H9 (cell line): ENCODE results near the gene HMCN1. TPM values are rescaled to one million over a fixed set of nuclear protein-coding genes. Genes with fewer than 3 reads are reported as not detected.

ENCODE experiments used
- DNase-seq: peaks from one replicate; pipeline ENCODE4 v3.0.0-alpha.2; 2017
- H2AFZ ChIP-seq: one replicate; pipeline ENCODE4 v1.6.1; 2013; ENCODE audit warnings: mild to moderate bottlenecking, low read length, control low read depth, moderate library complexity
- H2AK5ac ChIP-seq: 2 replicates; pipeline ENCODE4 v1.6.1; 2013; ENCODE audit warnings: low read length, control low read depth, mixed read lengths; ENCODE audit not compliant: insufficient read length
- H2BK120ac ChIP-seq: one replicate; pipeline ENCODE4 v1.6.1; 2013; ENCODE audit warnings: low read depth, mild to moderate bottlenecking, low read length, control low read depth, inconsistent platforms; ENCODE audit not compliant: poor library complexity, severe bottlenecking
- H2BK12ac ChIP-seq: 2 replicates; pipeline ENCODE4 v1.6.1; 2013; ENCODE audit warnings: low read length, control low read depth, mixed read lengths, low read depth; ENCODE audit not compliant: insufficient read length
- H2BK15ac ChIP-seq: 2 replicates; pipeline ENCODE4 v1.6.1; 2013; ENCODE audit warnings: low read depth, low read length, control low read depth
- H2BK20ac ChIP-seq: one replicate; pipeline ENCODE4 v1.6.1; 2013; ENCODE audit warnings: low read depth, mild to moderate bottlenecking, low read length, control low read depth, inconsistent platforms; ENCODE audit not compliant: poor library complexity, severe bottlenecking
- H2BK5ac ChIP-seq: 2 replicates; pipeline ENCODE4 v1.6.1; 2013; ENCODE audit warnings: low read length, control low read depth, mixed read lengths; ENCODE audit not compliant: insufficient read length
- H3K14ac ChIP-seq: 2 replicates; pipeline ENCODE4 v1.6.1; 2013; ENCODE audit warnings: low read length, control low read depth; ENCODE audit not compliant: insufficient read depth
- H3K18ac ChIP-seq: 2 replicates; pipeline ENCODE4 v1.6.1; 2013; ENCODE audit warnings: low read depth, mild to moderate bottlenecking, mixed read lengths, low read length, control low read depth; ENCODE audit not compliant: insufficient read length
- H3K23ac ChIP-seq: 2 replicates; pipeline ENCODE4 v1.6.1; 2013; ENCODE audit warnings: low read length, control low read depth, mixed read lengths, low read depth; ENCODE audit not compliant: insufficient read length
- H3K23me2 ChIP-seq: 2 replicates; pipeline ENCODE4 v1.6.1; 2013; ENCODE audit warnings: low read depth, mild to moderate bottlenecking, mixed read lengths, low read length, control low read depth; ENCODE audit not compliant: insufficient read length, poor library complexity, severe bottlenecking
- H3K27ac ChIP-seq: 2 replicates; pipeline ENCODE4 v1.5.1; 2013; ENCODE audit warnings: low read length, control low read depth, mixed read lengths, low read depth; ENCODE audit not compliant: insufficient read length
- H3K27me3 ChIP-seq: 2 replicates; pipeline ENCODE4 v1.6.1; 2013; ENCODE audit warnings: low read length, control low read depth, inconsistent platforms; ENCODE audit not compliant: insufficient read depth
- H3K4ac ChIP-seq: 2 replicates; pipeline ENCODE4 v1.6.1; 2013; ENCODE audit warnings: low read depth, mild to moderate bottlenecking, control low read depth, inconsistent platforms, low read length, moderate library complexity
- H3K4me1 ChIP-seq: 2 replicates; pipeline ENCODE4 v1.6.1; 2013; ENCODE audit warnings: low read length, control low read depth, inconsistent platforms; ENCODE audit not compliant: insufficient read depth
- H3K4me2 ChIP-seq: 2 replicates; pipeline ENCODE4 v1.6.1; 2013; ENCODE audit warnings: low read length, control low read depth, mixed read lengths; ENCODE audit not compliant: insufficient read length, insufficient read depth
- H3K56ac ChIP-seq: 2 replicates; pipeline ENCODE4 v1.6.1; 2013; ENCODE audit warnings: low read depth, mild to moderate bottlenecking, mixed read lengths, low read length, control low read depth; ENCODE audit not compliant: insufficient read length
- H3K79me1 ChIP-seq: 2 replicates; pipeline ENCODE4 v1.6.1; 2013; ENCODE audit warnings: low read depth, mild to moderate bottlenecking, moderate library complexity, low read length, control low read depth, inconsistent platforms; ENCODE audit not compliant: insufficient read depth, poor library complexity, severe bottlenecking
- H3K79me2 ChIP-seq: 2 replicates; pipeline ENCODE4 v1.6.1; 2013; ENCODE audit warnings: low read length, control low read depth, inconsistent platforms; ENCODE audit not compliant: insufficient read depth
- H3K9ac ChIP-seq: 2 replicates; pipeline ENCODE4 v1.6.1; 2013; ENCODE audit warnings: low read length, control low read depth, mixed read lengths; ENCODE audit not compliant: insufficient read length; ENCODE audit errors: extremely low read depth
- H3K9me3 ChIP-seq: one replicate; pipeline ENCODE4 v1.6.1; 2013; ENCODE audit warnings: low read depth, low read length, inconsistent platforms; ENCODE audit not compliant: control insufficient read depth
- H3T11ph ChIP-seq: one replicate; pipeline ENCODE4 v1.6.1; 2013; ENCODE audit warnings: mild to moderate bottlenecking, low read length, control low read depth, inconsistent platforms
- H4K20me1 ChIP-seq: one replicate; pipeline ENCODE4 v1.6.1; 2013; ENCODE audit not compliant: control insufficient read depth, insufficient read length, insufficient read depth
- H4K5ac ChIP-seq: 2 replicates; pipeline ENCODE4 v1.6.1; 2013; ENCODE audit warnings: low read depth, mild to moderate bottlenecking, mixed read lengths, low read length, control low read depth; ENCODE audit not compliant: insufficient read length
- H4K8ac ChIP-seq: replicated peaks from 2 replicates; pipeline ENCODE4 v1.6.1; 2013; ENCODE audit warnings: low read length, control low read depth, mixed read lengths, low read depth; ENCODE audit not compliant: insufficient read length
- H4K91ac ChIP-seq: 2 replicates; pipeline ENCODE4 v1.6.1; 2013; ENCODE audit warnings: low read depth, mild to moderate bottlenecking, moderate library complexity, mixed read lengths, low read length, control low read depth; ENCODE audit not compliant: insufficient read length
- H3K27ac Mint-ChIP-seq, 3 experiments: 2 replicates in 2 of 3; 3 replicates in 1 of 3; pipeline ENCODE4 v1.8.0; 2020 to 2021; ENCODE audit warnings: mixed read lengths in 3 of 3, mild to moderate bottlenecking in 1 of 3, moderate library complexity in 1 of 3
- H3K27me3 Mint-ChIP-seq: 2 replicates; pipeline ENCODE4 v1.8.0; 2021; ENCODE audit warnings: low read depth, mild to moderate bottlenecking, moderate library complexity, mixed read lengths
- H3K36me3 Mint-ChIP-seq, 3 experiments: 2 replicates in 2 of 3; 3 replicates in 1 of 3; pipeline ENCODE4 v1.8.0; 2020 to 2021; ENCODE audit warnings: low read depth in 3 of 3, mixed read lengths in 3 of 3; ENCODE audit not compliant: insufficient read depth in 1 of 3
- H3K4me1 Mint-ChIP-seq, 2 experiments: 2 replicates each; pipeline ENCODE4 v1.8.0; 2020; ENCODE audit warnings: mixed read lengths in 2 of 2
- H3K4me3 Mint-ChIP-seq, 2 experiments: 2 replicates in 1 of 2; 3 replicates in 1 of 2; pipeline ENCODE4 v1.8.0; 2020 to 2021; ENCODE audit warnings: mild to moderate bottlenecking in 2 of 2, mixed read lengths in 2 of 2, moderate library complexity in 1 of 2
- H3K9me3 Mint-ChIP-seq, 2 experiments: 2 replicates in 1 of 2; 3 replicates in 1 of 2; pipeline ENCODE4 v1.8.0; 2020; ENCODE audit warnings: mild to moderate bottlenecking in 2 of 2, mixed read lengths in 2 of 2, moderate library complexity in 1 of 2
- total RNA-seq: library from RNA; stranded (reverse); gene quantifications from 2 replicates; pipeline ENCODE4 v1.2.1, GENCODE V29; 2021
- TF ChIP-seq, protein P1 (sequence below): fragments of 200-600 bp; sonication (generic); conservative IDR thresholded peaks from 3 replicates; pipeline ENCODE4 v1.8.0; 2021; ENCODE audit warnings: antibody characterized with exemption, mild to moderate bottlenecking

The HMCN1 gene
- total RNA-seq, 1 experiment from 2014 or later: 3.3 TPM

GRCh38 chr1:186113461-186113860 lies 379.3 kb downstream of the HMCN1 start:
- H2AK5ac ChIP-seq: no peak overlapping the region
- no peaks in the 10 kb centered on the region for H4K20me1 ChIP-seq
- no peaks in the 10 kb centered on the region for H3K23me2 ChIP-seq
- Mint-ChIP-seq H3K27me3 (no peaks in the 10 kb centered on the region), H3K4me3 (no peak overlapping the region), H3K27ac (no peak overlapping the region), H3K4me1 (no peaks in the 10 kb centered on the region), H3K9me3 (no peaks in the 10 kb centered on the region; a peak in 2 of 5 replicates), H3K36me3 (no peaks in the 10 kb centered on the region; a peak in 1 of 7 replicates)
- no peak overlapping the region for H2AFZ ChIP-seq
- H2BK5ac ChIP-seq: no peak overlapping the region
- no peak overlapping the region for H3K9ac ChIP-seq
- H4K5ac ChIP-seq: no peak overlapping the region
- no peak overlapping the region for H3K23ac ChIP-seq
- H3K27me3 ChIP-seq: no peaks in the 10 kb centered on the region
- no peak overlapping the region for H2BK20ac ChIP-seq
- H2BK12ac ChIP-seq: no peak overlapping the region
- no peaks in the 10 kb centered on the region for H3K79me2 ChIP-seq
- no peak for DNase-seq
- no peak overlapping the region for H2BK15ac ChIP-seq
- no peak overlapping the region for H3T11ph ChIP-seq
- no peak overlapping the region for H4K91ac ChIP-seq
- H3K56ac ChIP-seq: no peak overlapping the region
- no peaks in the 10 kb centered on the region for H3K79me1 ChIP-seq
- no peak overlapping the region for H2BK120ac ChIP-seq
- H3K27ac ChIP-seq: no peak overlapping the region
- no peaks in the 10 kb centered on the region for H3K9me3 ChIP-seq
- no peak overlapping the region for H3K4me2 ChIP-seq
- H3K4me1 ChIP-seq: no peaks in the 10 kb centered on the region
- no peak overlapping the region for H3K4ac ChIP-seq
- no peak overlapping the region for H4K8ac ChIP-seq
- H3K18ac ChIP-seq: no peak overlapping the region
- TF ChIP-seq, protein P1, sequence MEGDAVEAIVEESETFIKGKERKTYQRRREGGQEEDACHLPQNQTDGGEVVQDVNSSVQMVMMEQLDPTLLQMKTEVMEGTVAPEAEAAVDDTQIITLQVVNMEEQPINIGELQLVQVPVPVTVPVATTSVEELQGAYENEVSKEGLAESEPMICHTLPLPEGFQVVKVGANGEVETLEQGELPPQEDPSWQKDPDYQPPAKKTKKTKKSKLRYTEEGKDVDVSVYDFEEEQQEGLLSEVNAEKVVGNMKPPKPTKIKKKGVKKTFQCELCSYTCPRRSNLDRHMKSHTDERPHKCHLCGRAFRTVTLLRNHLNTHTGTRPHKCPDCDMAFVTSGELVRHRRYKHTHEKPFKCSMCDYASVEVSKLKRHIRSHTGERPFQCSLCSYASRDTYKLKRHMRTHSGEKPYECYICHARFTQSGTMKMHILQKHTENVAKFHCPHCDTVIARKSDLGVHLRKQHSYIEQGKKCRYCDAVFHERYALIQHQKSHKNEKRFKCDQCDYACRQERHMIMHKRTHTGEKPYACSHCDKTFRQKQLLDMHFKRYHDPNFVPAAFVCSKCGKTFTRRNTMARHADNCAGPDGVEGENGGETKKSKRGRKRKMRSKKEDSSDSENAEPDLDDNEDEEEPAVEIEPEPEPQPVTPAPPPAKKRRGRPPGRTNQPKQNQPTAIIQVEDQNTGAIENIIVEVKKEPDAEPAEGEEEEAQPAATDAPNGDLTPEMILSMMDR: no peak
- no peak overlapping the region for H3K14ac ChIP-seq
